NB4 (cell line): ENCODE data around the gene STK32B.
"Not testable (repeated sequence)": the region's sequence is repeated elsewhere in the genome, so short reads cannot be mapped to it uniquely, and the experiment has no call there.

Experiments
- DNase-seq: peaks from one replicate; pipeline ENCODE4 v3.0.0; 2010; ENCODE audit warnings: low read depth
- H3K4me3 ChIP-seq: one replicate; pipeline ENCODE4 v1.5.1; 2011; ENCODE audit warnings: mild to moderate bottlenecking, low read depth, low read length, moderate library complexity
- CTCF ChIP-seq: IDR thresholded peaks from one replicate; pipeline ENCODE4 v1.5.1; 2012; ENCODE audit warnings: low read depth, low read length
- MAX ChIP-seq: IDR thresholded peaks from 2 replicates; pipeline ENCODE4 v1.6.1; 2011; ENCODE audit warnings: low read depth, low read length
- MYC ChIP-seq: IDR thresholded peaks from 2 replicates; pipeline ENCODE4 v1.6.1; 2011; ENCODE audit warnings: low read depth, low read length
- POLR2A ChIP-seq: IDR thresholded peaks from 2 replicates; pipeline ENCODE4 v1.6.1; 2011; ENCODE audit warnings: mild to moderate bottlenecking; ENCODE audit not compliant: insufficient read length; ENCODE audit errors: extremely low read depth

Gene STK32B

DNA sequence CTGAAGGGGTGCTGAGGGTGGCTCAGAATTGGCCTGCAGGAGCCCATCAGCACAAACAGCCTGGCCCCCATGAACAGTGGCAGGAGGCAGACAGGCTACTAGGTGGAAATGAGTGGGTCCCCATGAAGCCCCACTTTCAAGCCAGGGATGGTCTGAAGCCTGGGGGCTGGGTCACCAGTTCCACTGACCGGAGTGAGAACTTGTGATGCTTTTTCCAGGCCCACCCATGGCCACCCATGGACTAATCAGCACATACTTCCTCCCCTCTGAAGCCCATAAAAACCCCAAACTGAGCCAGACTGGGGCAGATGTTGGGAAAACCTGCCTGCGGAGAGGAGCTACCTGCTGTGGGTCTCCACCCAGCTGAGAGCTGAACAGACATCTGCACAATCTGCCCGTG lies 372.9 kb downstream of the STK32B start:
- no peak overlapping the region for H3K4me3 ChIP-seq
- no peak for TF ChIP-seq MAX
- no peak for TF ChIP-seq CTCF
- TF ChIP-seq POLR2A = no peak
- TF ChIP-seq MYC = no peak
- DNase-seq = no peak

DNA sequence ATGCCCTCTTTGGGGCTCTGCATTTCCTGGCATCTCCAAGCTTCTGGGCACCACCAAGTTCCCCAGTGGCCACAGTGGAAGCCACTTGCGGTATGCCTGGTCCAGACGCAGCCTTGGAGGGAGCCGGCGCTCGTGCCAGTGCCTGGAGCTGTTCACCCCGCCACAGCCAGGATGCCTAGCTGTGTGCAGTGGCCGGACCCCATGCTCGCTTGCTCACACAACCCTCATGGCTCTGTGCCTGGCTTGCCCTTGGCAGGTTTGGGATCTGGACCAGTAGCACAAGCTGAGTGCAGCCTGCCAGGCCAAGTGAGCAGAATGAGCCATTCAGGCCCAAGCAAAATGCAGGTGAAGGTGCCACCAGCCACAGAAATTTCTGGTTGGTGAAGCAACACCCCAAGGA lies 373.6 kb downstream of the STK32B start:
- TF ChIP-seq CTCF = no peak
- no peak for TF ChIP-seq MAX
- TF ChIP-seq MYC = no peak
- no peak for TF ChIP-seq POLR2A
- DNase-seq = no peak
- no peak overlapping the region for H3K4me3 ChIP-seq

DNA sequence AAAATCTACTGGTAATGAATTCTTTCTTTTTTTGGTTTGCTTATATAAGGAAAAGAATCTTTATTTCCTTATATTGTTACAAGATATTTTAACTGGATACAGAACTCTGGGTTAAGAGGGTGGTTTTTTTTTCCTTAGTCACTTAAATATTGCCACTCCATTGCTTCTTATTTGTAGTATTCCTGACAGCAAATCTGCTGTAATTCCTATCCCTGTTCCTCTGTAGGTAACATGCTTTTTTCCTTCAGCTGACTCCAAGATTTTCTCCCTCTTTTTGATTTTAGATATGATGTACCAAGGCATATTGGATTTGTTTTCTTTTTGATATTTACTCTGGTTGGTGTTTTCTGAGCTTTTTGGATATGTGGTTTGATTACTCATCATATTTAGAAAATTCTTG lies 378.5 kb downstream of the STK32B start:
- DNase-seq = no peak
- H3K4me3 ChIP-seq = no peak overlapping the region
- TF ChIP-seq CTCF = no peak
- TF ChIP-seq POLR2A = no peak
- TF ChIP-seq MYC = no peak
- no peak for TF ChIP-seq MAX

DNA sequence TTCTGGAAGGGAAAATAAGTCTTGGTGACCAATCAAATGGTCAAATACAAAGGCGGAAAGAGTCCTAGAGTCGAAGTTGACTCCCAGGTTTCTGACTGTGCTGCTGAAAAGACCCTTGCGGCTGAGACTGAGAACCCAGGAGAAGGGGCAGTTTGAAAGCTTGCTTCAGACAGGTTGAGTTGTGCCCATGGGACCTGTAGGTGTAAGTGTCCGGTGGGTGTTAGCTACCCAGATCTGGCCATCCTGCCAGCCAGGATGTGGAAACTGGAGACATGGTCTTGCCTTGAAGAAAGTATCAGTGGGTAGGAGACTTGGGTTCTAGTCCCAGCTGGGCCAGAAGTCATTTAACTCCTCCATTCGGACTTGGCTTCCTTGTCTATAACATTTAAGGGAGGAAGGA lies 381.9 kb downstream of the STK32B start:
- TF ChIP-seq MYC = no peak
- TF ChIP-seq CTCF = no peak
- no peak for DNase-seq
- H3K4me3 ChIP-seq = no peak overlapping the region

DNA sequence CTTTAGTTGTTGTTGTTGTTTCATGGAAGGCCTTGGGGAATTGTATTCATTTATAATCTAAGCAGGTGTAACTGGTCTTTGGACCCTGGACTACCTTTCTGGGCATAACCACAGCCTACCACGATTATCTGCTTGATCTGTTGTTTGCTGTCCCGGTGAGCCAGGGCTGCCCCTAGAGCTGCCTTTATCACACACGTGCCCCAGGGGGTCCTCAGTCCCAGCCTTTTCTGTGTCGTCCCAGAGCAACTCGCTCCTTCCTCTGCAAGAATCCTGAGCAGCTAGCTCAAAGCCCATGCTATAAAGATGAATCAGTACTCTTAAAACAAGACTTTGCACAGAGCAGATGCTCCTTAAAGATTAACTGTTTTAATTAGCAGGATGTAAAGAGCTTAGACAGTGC lies 383.9 kb downstream of the STK32B start:
- no peak for DNase-seq
- no peak for TF ChIP-seq MAX
- no peak for TF ChIP-seq POLR2A
- no peak for TF ChIP-seq CTCF
- TF ChIP-seq MYC = no peak
- H3K4me3 ChIP-seq = no peak overlapping the region

DNA sequence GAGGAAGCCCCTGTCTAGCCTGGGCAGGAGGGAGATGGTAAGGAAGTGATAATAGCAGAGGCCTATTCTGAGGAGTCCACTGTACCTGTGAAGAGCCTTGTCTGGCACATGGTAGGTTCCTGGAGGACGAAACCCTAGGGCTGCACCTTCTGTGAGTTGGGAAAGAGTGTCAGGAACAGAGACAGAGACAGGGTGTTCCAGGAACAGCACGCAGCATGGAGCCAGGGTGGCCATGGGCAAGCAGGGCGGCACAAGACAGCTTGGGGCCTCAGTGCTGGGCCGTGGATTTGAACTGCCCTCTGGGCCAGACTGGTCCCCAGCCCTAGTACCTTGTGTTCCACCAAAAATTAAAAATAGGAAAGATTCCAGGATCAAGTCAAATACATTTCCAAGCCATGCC lies 384.5 kb downstream of the STK32B start:
- TF ChIP-seq MAX (no peak), MYC (no peak), POLR2A (no peak), CTCF (no peak)
- no peak overlapping the region for H3K4me3 ChIP-seq
- DNase-seq = no peak

DNA sequence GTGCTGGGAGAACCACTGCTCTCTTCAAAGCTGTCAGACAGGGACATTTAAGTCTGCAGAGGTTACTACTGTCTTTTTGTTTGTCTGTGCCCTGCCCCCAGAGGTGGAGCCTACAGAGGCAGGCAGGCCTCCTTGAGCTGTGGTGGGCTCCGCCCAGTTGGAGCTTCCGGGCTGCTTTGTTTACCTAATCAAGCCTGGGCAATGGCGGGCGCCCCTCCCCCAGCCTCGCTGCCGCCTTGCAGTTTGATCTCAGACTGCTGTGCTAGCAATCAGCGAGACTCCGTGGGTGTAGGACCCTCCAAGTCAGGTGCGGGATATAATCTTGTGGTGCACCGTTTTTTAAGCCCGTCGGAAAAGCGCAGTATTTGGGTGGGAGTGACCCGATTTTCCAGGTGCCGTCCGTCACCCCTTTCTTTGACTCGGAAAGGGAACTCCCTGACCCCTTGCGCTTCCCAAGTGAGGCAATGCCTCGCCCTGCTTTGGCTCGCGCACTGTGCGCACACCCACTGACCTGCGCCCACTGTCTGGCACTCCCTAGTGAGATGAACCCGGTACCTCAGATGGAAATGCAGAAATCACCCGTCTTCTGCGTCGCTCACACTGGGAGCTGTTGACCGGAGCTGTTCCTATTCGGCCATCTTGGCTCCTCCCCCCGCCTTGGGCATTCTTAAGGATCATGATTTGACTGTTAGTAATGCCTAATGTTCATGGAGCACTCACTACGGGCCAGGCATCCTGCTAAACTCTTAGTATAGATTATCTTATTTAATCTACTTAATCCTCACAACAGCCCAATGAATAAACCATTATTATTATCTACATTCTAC lies 392.9 kb downstream of the STK32B start:
- DNase-seq, H3K4me3 ChIP-seq: not testable (repeated sequence)
